Measurements from ENCODE around the gene RTN4RL2. TPM values are rescaled to one million over a fixed set of nuclear protein-coding genes. Genes with fewer than 3 reads are reported as not detected.

RTN4RL2 gene
- total RNA-seq (2021), result 7.0 and 7.1 TPM in 2 replicates
- long read RNA-seq, partial matches to known transcripts, result 3 of 3 reads
- long read RNA-seq, other reads (novel, unspliced or antisense), result 0 of 3 reads

- H2BK15ac ChIP-seq (ENCODE audit: low read depth, low read length), result no peak within 1 kb of the TSS
- H3K4ac ChIP-seq (ENCODE audit: low read depth, low read length), result no peak within 1 kb of the TSS
- H3K27me3 ChIP-seq (ENCODE audit: insufficient read depth, low read length), result peaks cover 10% of the 10 kb centered on the region; the same call in 1 of the 2 replicates
- peak; percentile 80 for DNase-seq
- H4K5ac ChIP-seq (ENCODE audit: insufficient read length, low read depth, low read length), result no peak within 1 kb of the TSS
- no peak within 1 kb of the TSS; the same call in 1 of the 2 replicates for H3K14ac ChIP-seq (ENCODE audit: insufficient read depth, low read length)
- peak; percentile 65 for TF ChIP-seq CTCF (conservative IDR thresholded peaks at IDR 0.05)
- no peak within 1 kb of the TSS for H2AFZ ChIP-seq (ENCODE audit: low read length)
- H2AK5ac ChIP-seq (ENCODE audit: insufficient read length, low read length), result no peak within 1 kb of the TSS
- H2BK12ac ChIP-seq (ENCODE audit: insufficient read length, low read depth, low read length), result no peak within 1 kb of the TSS
- Mint-ChIP-seq H3K4me1 (peaks cover 39 to 62% of the 10 kb centered on the region in 2 experiments), H3K27ac (no peak within 1 kb of the TSS), H3K36me3 (ENCODE audit: insufficient read depth in 1 of 3, low read depth in 3 of 3) (0 out of 7 replicates have a peak, but pooled peaks cover 0 to 5% (median 0%) of the 10 kb centered on the region in 3 experiments), H3K4me3 (peak within 1 kb of the TSS; percentile 84 to 97), H3K9me3 (no peaks in the 10 kb centered on the region), H3K27me3 (ENCODE audit: low read depth) (peaks cover 85% of the 10 kb centered on the region)
- no peaks in the 10 kb centered on the region for H4K20me1 ChIP-seq (ENCODE audit: control insufficient read depth, insufficient read depth, insufficient read length)
- no peak within 1 kb of the TSS for H3K23ac ChIP-seq (ENCODE audit: insufficient read length, low read depth, low read length)
- no peak within 1 kb of the TSS for H3K18ac ChIP-seq (ENCODE audit: insufficient read length, low read depth, low read length)
- H2BK20ac ChIP-seq (ENCODE audit: low read depth, low read length, poor library complexity, severe bottlenecking), result no peak within 1 kb of the TSS
- H3K23me2 ChIP-seq (ENCODE audit: insufficient read length, low read depth, low read length, poor library complexity, severe bottlenecking), result peaks cover 30% of the 10 kb centered on the region
- H3K56ac ChIP-seq (ENCODE audit: insufficient read length, low read depth, low read length), result no peak within 1 kb of the TSS
- no peak within 1 kb of the TSS for H3K27ac ChIP-seq (ENCODE audit: insufficient read length, low read depth, low read length)
- H4K8ac ChIP-seq (replicated peaks; ENCODE audit: insufficient read length, low read depth, low read length), result no peak within 1 kb of the TSS
- no peaks in the 10 kb centered on the region for H3K79me2 ChIP-seq (ENCODE audit: insufficient read depth, low read length)
- no peak within 1 kb of the TSS for H2BK120ac ChIP-seq (ENCODE audit: low read depth, low read length, poor library complexity, severe bottlenecking)
- no peak within 1 kb of the TSS for H3K9ac ChIP-seq (ENCODE audit: extremely low read depth, insufficient read length, low read length)
- no peak within 1 kb of the TSS for H4K91ac ChIP-seq (ENCODE audit: insufficient read length, low read depth, low read length)
- no peaks in the 10 kb centered on the region for H3K79me1 ChIP-seq (ENCODE audit: insufficient read depth, low read depth, low read length, poor library complexity, severe bottlenecking)
- WGBS (ENCODE audit: extremely low coverage, insufficient read length, low lambda C conversion rate), result no CpG with 5 or more reads among the region's 66 CpGs
- H3K4me1 ChIP-seq (ENCODE audit: insufficient read depth, low read length), result peaks cover 14% of the 10 kb centered on the region; the same call in 1 of the 2 replicates
- peak within 1 kb of the TSS; percentile 81 for H3K4me2 ChIP-seq (ENCODE audit: insufficient read depth, insufficient read length, low read length)
- H3K9me3 ChIP-seq (ENCODE audit: control insufficient read depth, low read depth, low read length), result no peaks in the 10 kb centered on the region
- no peak within 1 kb of the TSS for H3T11ph ChIP-seq (ENCODE audit: low read length)
- no peak within 1 kb of the TSS for H2BK5ac ChIP-seq (ENCODE audit: insufficient read length, low read length)
Measured at GRCh38 chr11:57460022-57460757, at the start of gene RTN4RL2. Gene RTN4RL2, plus strand, starts transcription at chr11:57460528. Its CDS starts 338 bp downstream, at chr11:57460866.
